HEK293 (cell line): Measurements from ENCODE around the gene MEGF9.

Source experiments
- CTCF ChIA-PET: fragments of 350-600 bp; formaldehyde crosslinking; extraction: SDS; loops from one replicate; lab custom pipeline; 2021; ENCODE audit warnings: antibody characterized with exemption; lab: Yijun Ruan, JAX
- POLR2A ChIA-PET: fragments of 300-600 bp; formaldehyde crosslinking; extraction: SDS; loops from one replicate; lab custom pipeline; 2020; ENCODE audit warnings: antibody characterized with exemption, inconsistent platforms; lab: Yijun Ruan, JAX
- H3K27ac ChIP-seq: fragments of 200-500 bp; sonication (Bioruptor generic); 2 replicates; pipeline ENCODE4 v1.5.1; 2014; ENCODE audit warnings: low read depth, low read length, control low read depth, inconsistent platforms; ENCODE audit errors: extremely low read depth
- H3K36me3 ChIP-seq, 2 experiments: fragments of 200-500 bp in 1 of 2; sonication (Bioruptor generic) in 1 of 2; 1 replicate in 1 of 2; 2 replicates in 1 of 2; pipeline ENCODE4 v1.5.1; 2014 to 2017; ENCODE audit warnings: inconsistent platforms in 2 of 2, low read length in 2 of 2; ENCODE audit not compliant: control insufficient read depth in 2 of 2, insufficient read depth in 1 of 2
- H3K4me1 ChIP-seq: fragments of 200-500 bp; sonication (Bioruptor generic); 2 replicates; pipeline ENCODE4 v1.5.1; 2014; ENCODE audit warnings: mild to moderate bottlenecking, low read length, inconsistent platforms; ENCODE audit not compliant: control insufficient read depth, insufficient read depth
- H3K4me3 ChIP-seq: 2 replicates; pipeline ENCODE4 v1.5.1; 2011; ENCODE audit warnings: low read depth, mild to moderate bottlenecking, control low read depth, low read length, moderate library complexity
- H3K9me3 ChIP-seq: fragments of 200-500 bp; sonication (Bioruptor generic); 2 replicates; pipeline ENCODE4 v1.5.1; 2014; ENCODE audit warnings: low read depth, low read length, inconsistent platforms; ENCODE audit not compliant: control insufficient read depth, insufficient read depth
- GLIS1 ChIP-seq: fragments of 450-650 bp; formaldehyde crosslinking; IDR thresholded peaks from 2 replicates; pipeline ENCODE4 v1.5.1; 2016; ENCODE audit warnings: missing biosample characterization, missing genetic modification characterization
- HOXC10 ChIP-seq: sonication (generic); formaldehyde crosslinking; IDR thresholded peaks from 2 replicates; pipeline ENCODE4 v1.8.1; 2023; ENCODE audit warnings: mild to moderate bottlenecking, missing genetic modification reagents
- KLF1 ChIP-seq: fragments of 450-650 bp; formaldehyde crosslinking; IDR thresholded peaks from 2 replicates; pipeline ENCODE4 v1.5.1; 2016; ENCODE audit warnings: missing biosample characterization, missing genetic modification characterization
- KLF16 ChIP-seq: fragments of 450-650 bp; formaldehyde crosslinking; IDR thresholded peaks from 2 replicates; pipeline ENCODE4 v1.5.1; 2017; ENCODE audit warnings: missing biosample characterization, missing genetic modification characterization
- SETDB1 ChIP-seq: IDR thresholded peaks from one replicate; pipeline ENCODE4 v1.6.1; 2017; ENCODE audit warnings: mild to moderate bottlenecking, low read length, moderate library complexity, mixed read lengths; ENCODE audit not compliant: insufficient read length
- ZBTB8A ChIP-seq: fragments of 450-650 bp; formaldehyde crosslinking; IDR thresholded peaks from 2 replicates; pipeline ENCODE4 v1.5.1; 2016; ENCODE audit warnings: missing biosample characterization, missing genetic modification characterization
- ZNF184 ChIP-seq: fragments of 450-650 bp; IDR thresholded peaks from 2 replicates; pipeline ENCODE4 v1.5.1; 2018; ENCODE audit warnings: missing biosample characterization, mild to moderate bottlenecking, missing genetic modification characterization
- ZNF549 ChIP-seq: fragments of 450-650 bp; IDR thresholded peaks from 2 replicates; pipeline ENCODE4 v1.5.1; 2018; ENCODE audit warnings: missing biosample characterization, missing genetic modification characterization, mild to moderate bottlenecking, inconsistent platforms, moderate library complexity
- ZNF747 ChIP-seq: fragments of 450-650 bp; formaldehyde crosslinking; IDR thresholded peaks from 2 replicates; pipeline ENCODE4 v1.5.1; 2016; ENCODE audit warnings: missing biosample characterization, missing genetic modification characterization
- ZNF785 ChIP-seq: fragments of 450-650 bp; formaldehyde crosslinking; IDR thresholded peaks from 2 replicates; pipeline ENCODE4 v1.5.1; 2016; ENCODE audit warnings: missing biosample characterization, missing genetic modification characterization
- TF ChIP-seq, protein P1 (sequence below): fragments of 450-650 bp; formaldehyde crosslinking; IDR thresholded peaks from 2 replicates; pipeline ENCODE4 v1.5.1; 2016; ENCODE audit warnings: missing biosample characterization, missing genetic modification characterization
- TF ChIP-seq, protein P2 (sequence below): fragments of 450-650 bp; formaldehyde crosslinking; IDR thresholded peaks from 2 replicates; pipeline ENCODE4 v1.5.1; 2016; ENCODE audit warnings: missing biosample characterization, missing genetic modification characterization
- TF ChIP-seq, protein P3 (sequence below): fragments of 450-650 bp; IDR thresholded peaks from 2 replicates; pipeline ENCODE4 v1.5.1; 2018; ENCODE audit warnings: missing biosample characterization, mild to moderate bottlenecking, missing genetic modification characterization
- TF ChIP-seq, protein P4 (sequence below): fragments of 450-650 bp; formaldehyde crosslinking; IDR thresholded peaks from 2 replicates; pipeline ENCODE4 v1.5.1; 2016; ENCODE audit warnings: missing biosample characterization, missing genetic modification characterization
- TF ChIP-seq, protein P5 (sequence below): fragments of 450-650 bp; formaldehyde crosslinking; IDR thresholded peaks from 2 replicates; pipeline ENCODE4 v1.5.1; 2017; ENCODE audit warnings: missing biosample characterization, missing genetic modification characterization
- TF ChIP-seq, protein P6 (sequence below): fragments of 450-650 bp; formaldehyde crosslinking; IDR thresholded peaks from 2 replicates; pipeline ENCODE4 v1.5.1; 2017; ENCODE audit warnings: missing biosample characterization, missing genetic modification characterization
- TF ChIP-seq, protein P7 (sequence below): fragments of 450-650 bp; formaldehyde crosslinking; IDR thresholded peaks from 2 replicates; pipeline ENCODE4 v1.5.1; 2016; ENCODE audit warnings: missing biosample characterization, missing genetic modification characterization

The MEGF9 gene

DNA sequence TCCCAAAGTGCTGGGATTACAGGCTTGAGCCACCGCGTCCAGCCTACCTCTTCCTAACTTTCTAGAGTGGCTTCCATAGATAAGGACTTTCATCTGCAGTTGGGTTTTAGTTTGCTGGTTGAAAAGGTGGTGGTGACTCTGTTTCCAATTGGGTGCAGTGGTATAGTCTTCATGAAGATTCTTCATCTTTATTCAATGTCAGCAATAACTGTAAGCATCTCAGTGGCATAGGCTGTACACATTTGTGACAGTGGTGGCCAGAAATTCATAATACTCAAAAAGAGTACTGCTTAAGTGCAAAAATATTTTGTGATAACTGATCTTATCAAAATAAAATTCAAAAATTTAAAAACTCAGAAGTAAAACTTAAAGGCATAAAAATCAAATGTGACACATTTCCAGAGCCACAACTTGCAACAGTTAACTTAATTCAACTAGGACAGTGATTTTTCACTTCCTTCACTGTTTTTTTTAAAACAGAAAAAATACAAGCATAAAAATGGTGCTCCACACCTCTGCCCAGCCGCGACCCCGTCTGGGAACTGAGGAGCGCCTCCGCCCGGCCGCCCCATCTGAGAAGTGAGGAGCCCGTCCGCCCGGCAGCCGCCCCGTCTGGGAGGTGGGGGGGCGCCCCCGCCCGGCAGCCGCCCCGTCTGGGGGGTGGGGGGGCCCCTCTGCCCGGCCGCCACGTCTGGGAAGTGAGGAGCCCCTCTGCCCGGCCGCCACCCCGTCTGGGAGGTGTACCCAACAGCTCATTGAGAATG lies 77.9 kb downstream of the MEGF9 start:
- Histone ChIP-seq H3K4me1 (no peaks in the 10 kb centered on the region), H3K27ac (no peak overlapping the region), H3K9me3 (no peaks in the 10 kb centered on the region), H3K36me3 (no peaks in the 10 kb centered on the region), H3K4me3 (no peak overlapping the region)
- no peak for TF ChIP-seq ZBTB8A (tag by site-specific recombination)
- TF ChIP-seq HOXC10: no peak
- TF ChIP-seq, protein P1, sequence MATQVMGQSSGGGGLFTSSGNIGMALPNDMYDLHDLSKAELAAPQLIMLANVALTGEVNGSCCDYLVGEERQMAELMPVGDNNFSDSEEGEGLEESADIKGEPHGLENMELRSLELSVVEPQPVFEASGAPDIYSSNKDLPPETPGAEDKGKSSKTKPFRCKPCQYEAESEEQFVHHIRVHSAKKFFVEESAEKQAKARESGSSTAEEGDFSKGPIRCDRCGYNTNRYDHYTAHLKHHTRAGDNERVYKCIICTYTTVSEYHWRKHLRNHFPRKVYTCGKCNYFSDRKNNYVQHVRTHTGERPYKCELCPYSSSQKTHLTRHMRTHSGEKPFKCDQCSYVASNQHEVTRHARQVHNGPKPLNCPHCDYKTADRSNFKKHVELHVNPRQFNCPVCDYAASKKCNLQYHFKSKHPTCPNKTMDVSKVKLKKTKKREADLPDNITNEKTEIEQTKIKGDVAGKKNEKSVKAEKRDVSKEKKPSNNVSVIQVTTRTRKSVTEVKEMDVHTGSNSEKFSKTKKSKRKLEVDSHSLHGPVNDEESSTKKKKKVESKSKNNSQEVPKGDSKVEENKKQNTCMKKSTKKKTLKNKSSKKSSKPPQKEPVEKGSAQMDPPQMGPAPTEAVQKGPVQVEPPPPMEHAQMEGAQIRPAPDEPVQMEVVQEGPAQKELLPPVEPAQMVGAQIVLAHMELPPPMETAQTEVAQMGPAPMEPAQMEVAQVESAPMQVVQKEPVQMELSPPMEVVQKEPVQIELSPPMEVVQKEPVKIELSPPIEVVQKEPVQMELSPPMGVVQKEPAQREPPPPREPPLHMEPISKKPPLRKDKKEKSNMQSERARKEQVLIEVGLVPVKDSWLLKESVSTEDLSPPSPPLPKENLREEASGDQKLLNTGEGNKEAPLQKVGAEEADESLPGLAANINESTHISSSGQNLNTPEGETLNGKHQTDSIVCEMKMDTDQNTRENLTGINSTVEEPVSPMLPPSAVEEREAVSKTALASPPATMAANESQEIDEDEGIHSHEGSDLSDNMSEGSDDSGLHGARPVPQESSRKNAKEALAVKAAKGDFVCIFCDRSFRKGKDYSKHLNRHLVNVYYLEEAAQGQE (tag by site-specific recombination): no peak
- TF ChIP-seq, protein P2, sequence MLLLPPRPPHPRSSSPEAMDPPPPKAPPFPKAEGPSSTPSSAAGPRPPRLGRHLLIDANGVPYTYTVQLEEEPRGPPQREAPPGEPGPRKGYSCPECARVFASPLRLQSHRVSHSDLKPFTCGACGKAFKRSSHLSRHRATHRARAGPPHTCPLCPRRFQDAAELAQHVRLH (tag by site-specific recombination): no peak
- TF ChIP-seq, protein P3, sequence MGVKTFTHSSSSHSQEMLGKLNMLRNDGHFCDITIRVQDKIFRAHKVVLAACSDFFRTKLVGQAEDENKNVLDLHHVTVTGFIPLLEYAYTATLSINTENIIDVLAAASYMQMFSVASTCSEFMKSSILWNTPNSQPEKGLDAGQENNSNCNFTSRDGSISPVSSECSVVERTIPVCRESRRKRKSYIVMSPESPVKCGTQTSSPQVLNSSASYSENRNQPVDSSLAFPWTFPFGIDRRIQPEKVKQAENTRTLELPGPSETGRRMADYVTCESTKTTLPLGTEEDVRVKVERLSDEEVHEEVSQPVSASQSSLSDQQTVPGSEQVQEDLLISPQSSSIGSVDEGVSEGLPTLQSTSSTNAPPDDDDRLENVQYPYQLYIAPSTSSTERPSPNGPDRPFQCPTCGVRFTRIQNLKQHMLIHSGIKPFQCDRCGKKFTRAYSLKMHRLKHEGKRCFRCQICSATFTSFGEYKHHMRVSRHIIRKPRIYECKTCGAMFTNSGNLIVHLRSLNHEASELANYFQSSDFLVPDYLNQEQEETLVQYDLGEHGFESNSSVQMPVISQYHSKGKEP (tag by site-specific recombination): no peak
- TF ChIP-seq KLF16: no peak
- TF ChIP-seq ZNF184: no peak
- ChIA-PET POLR2A (no interaction called here), CTCF (no interaction called here)

DNA sequence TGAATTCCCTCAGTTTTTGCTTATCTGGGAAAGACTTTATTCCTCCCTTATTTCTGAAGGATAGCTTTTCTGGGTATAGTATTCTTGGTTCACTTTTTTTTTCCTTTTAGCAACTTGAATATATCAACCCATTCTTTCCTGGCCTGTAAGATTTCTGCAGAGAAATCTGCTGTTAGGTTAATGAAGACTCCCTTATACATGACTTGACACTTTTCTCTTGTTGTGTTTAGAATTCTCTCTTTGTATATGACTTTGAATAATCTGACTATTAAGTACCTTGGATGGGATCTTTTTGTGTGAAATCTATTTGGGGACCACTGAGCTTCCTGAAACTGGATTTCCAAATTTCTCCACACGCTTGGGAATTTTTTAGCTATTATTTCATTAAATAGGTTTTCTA lies 79.3 kb downstream of the MEGF9 start:
- ChIA-PET CTCF (interaction anchor here (2.7 kb wide), 1 partner anchor 15 kb away, joined by 12 read pairs; no protein-coding TSS in a partner anchor), POLR2A (no interaction called here)
- Histone ChIP-seq H3K4me3 (no peak overlapping the region), H3K9me3 (no peaks in the 10 kb centered on the region), H3K4me1 (no peaks in the 10 kb centered on the region), H3K27ac (no peak overlapping the region), H3K36me3 (no peaks in the 10 kb centered on the region)
- peak; percentile 85 for TF ChIP-seq SETDB1
- no peak for TF ChIP-seq ZNF785 (tag by site-specific recombination)
- 0 out of 2 replicates have a peak, but pooled peaks have one; percentile 13 for TF ChIP-seq ZNF549 (tag by site-specific recombination)

DNA sequence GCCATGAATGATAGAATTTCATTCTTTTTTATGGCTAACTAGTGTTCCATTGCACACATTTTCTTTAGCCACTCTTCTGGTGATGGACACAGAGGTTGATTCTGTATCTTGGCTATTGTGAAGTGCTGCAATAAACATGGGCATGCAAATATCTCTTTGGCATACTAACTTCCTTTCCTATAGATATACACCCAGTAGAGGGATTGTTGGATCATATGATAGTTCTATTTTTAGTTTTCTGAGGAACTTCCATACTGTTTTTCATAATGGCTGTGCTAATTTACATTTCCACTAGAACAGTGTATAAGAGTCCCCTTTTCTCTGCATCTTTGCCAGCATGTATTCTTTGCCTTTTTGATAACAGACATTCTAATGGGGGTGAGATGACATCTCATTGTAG lies 83.9 kb downstream of the MEGF9 start:
- ChIA-PET POLR2A (no interaction called here), CTCF (interaction anchor here (1.0 kb wide), 1 partner anchor 10 kb away, joined by 3 read pairs; no protein-coding TSS in a partner anchor)
- H3K27ac ChIP-seq: no peak overlapping the region
- no peaks in the 10 kb centered on the region for H3K36me3 ChIP-seq
- no peak overlapping the region for H3K4me3 ChIP-seq
- no peaks in the 10 kb centered on the region for H3K4me1 ChIP-seq
- no peaks in the 10 kb centered on the region for H3K9me3 ChIP-seq
- TF ChIP-seq, protein P4, sequence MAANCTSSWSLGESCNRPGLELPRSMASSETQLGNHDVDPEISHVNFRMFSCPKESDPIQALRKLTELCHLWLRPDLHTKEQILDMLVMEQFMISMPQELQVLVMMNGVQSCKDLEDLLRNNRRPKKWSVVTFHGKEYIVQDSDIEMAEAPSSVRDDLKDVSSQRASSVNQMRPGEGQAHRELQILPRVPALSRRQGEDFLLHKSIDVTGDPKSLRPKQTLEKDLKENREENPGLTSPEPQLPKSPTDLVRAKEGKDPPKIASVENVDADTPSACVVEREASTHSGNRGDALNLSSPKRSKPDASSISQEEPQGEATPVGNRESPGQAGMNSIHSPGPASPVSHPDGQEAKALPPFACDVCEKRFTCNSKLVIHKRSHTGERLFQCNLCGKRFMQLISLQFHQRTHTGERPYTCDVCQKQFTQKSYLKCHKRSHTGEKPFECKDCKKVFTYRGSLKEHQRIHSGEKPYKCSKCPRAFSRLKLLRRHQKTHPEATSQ (tag by site-specific recombination): no peak
- no peak for TF ChIP-seq GLIS1 (tag by site-specific recombination)
- TF ChIP-seq KLF1 (tag by site-specific recombination): no peak
- TF ChIP-seq, protein P5, sequence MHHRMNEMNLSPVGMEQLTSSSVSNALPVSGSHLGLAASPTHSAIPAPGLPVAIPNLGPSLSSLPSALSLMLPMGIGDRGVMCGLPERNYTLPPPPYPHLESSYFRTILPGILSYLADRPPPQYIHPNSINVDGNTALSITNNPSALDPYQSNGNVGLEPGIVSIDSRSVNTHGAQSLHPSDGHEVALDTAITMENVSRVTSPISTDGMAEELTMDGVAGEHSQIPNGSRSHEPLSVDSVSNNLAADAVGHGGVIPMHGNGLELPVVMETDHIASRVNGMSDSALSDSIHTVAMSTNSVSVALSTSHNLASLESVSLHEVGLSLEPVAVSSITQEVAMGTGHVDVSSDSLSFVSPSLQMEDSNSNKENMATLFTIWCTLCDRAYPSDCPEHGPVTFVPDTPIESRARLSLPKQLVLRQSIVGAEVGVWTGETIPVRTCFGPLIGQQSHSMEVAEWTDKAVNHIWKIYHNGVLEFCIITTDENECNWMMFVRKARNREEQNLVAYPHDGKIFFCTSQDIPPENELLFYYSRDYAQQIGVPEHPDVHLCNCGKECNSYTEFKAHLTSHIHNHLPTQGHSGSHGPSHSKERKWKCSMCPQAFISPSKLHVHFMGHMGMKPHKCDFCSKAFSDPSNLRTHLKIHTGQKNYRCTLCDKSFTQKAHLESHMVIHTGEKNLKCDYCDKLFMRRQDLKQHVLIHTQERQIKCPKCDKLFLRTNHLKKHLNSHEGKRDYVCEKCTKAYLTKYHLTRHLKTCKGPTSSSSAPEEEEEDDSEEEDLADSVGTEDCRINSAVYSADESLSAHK (tag by site-specific recombination): no peak
- TF ChIP-seq ZNF747: no peak
- TF ChIP-seq, protein P6, sequence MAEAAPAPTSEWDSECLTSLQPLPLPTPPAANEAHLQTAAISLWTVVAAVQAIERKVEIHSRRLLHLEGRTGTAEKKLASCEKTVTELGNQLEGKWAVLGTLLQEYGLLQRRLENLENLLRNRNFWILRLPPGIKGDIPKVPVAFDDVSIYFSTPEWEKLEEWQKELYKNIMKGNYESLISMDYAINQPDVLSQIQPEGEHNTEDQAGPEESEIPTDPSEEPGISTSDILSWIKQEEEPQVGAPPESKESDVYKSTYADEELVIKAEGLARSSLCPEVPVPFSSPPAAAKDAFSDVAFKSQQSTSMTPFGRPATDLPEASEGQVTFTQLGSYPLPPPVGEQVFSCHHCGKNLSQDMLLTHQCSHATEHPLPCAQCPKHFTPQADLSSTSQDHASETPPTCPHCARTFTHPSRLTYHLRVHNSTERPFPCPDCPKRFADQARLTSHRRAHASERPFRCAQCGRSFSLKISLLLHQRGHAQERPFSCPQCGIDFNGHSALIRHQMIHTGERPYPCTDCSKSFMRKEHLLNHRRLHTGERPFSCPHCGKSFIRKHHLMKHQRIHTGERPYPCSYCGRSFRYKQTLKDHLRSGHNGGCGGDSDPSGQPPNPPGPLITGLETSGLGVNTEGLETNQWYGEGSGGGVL (tag by site-specific recombination): no peak
- TF ChIP-seq, protein P7, sequence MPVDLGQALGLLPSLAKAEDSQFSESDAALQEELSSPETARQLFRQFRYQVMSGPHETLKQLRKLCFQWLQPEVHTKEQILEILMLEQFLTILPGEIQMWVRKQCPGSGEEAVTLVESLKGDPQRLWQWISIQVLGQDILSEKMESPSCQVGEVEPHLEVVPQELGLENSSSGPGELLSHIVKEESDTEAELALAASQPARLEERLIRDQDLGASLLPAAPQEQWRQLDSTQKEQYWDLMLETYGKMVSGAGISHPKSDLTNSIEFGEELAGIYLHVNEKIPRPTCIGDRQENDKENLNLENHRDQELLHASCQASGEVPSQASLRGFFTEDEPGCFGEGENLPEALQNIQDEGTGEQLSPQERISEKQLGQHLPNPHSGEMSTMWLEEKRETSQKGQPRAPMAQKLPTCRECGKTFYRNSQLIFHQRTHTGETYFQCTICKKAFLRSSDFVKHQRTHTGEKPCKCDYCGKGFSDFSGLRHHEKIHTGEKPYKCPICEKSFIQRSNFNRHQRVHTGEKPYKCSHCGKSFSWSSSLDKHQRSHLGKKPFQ (tag by site-specific recombination): no peak
